ENCODE data around the gene CENPE. TPM values are rescaled to one million over a fixed set of nuclear protein-coding genes. Genes with fewer than 3 reads are reported as not detected.
A peak's percentile ranks its signal among the peaks of the same experiment; 100 is the strongest.

CENPE gene
- total RNA-seq, 6 donors from 2014 or later = 1.0 to 4.2 (median 1.6) TPM

GRCh38 chr4:103204111-103204510, 6.0 kb upstream of the CENPE start:
- ATAC-seq (ENCODE audit: low FRiP score in 2 of 2) = no peak
- no peaks in the 10 kb centered on the region for H3K27me3 ChIP-seq
- TF ChIP-seq CTCF (IDR thresholded peaks at IDR 0.05) = no peak
- no peak for TF ChIP-seq EP300 (IDR thresholded peaks at IDR 0.05)
- H3K36me3 ChIP-seq = no peaks in the 10 kb centered on the region
- H3K27ac ChIP-seq = no peak overlapping the region
- H3K4me1 ChIP-seq = no peaks in the 10 kb centered on the region
- H3K4me3 ChIP-seq = no peak overlapping the region
- H3K9me3 ChIP-seq = no peaks in the 10 kb centered on the region
- 53 to 64% methylated on average over 1 of the region's 1 CpG for WGBS, 2 donors
- no peak for DNase-seq

- Histone ChIP-seq H3K27me3 (no peaks in the 10 kb centered on the region), H3K4me1 (peaks cover 4 to 12% (median 9%) of the 10 kb centered on the region in 4 donors), H3K36me3 (no peaks in the 10 kb centered on the region), H3K4me3 (no peak overlapping the region), H3K27ac (no peak overlapping the region), H3K9me3 (no peaks in the 10 kb centered on the region)
- no peak for TF ChIP-seq EP300 (IDR thresholded peaks at IDR 0.05)
- no peak for TF ChIP-seq CTCF (IDR thresholded peaks at IDR 0.05)
- TF ChIP-seq POLR2AphosphoS5 (IDR thresholded peaks at IDR 0.05) = no peak
- TF ChIP-seq POLR2A (IDR thresholded peaks at IDR 0.05) = no peak
- ATAC-seq (ENCODE audit: low FRiP score in 2 of 2) (no peak), DNase-seq (no peak)
- WGBS, 2 donors = 12 to 25% methylated on average over 2 of the region's 2 CpGs
These were observed 3.6 kb upstream of the CENPE start for GRCh38 chr4:103201724-103202123.

GRCh38 chr4:103201253-103201652, 3.1 kb upstream of the CENPE start:
- no peak overlapping the region for H3K27ac ChIP-seq
- no peaks in the 10 kb centered on the region for H3K36me3 ChIP-seq
- 89 to 98% methylated on average over 2 of the region's 2 CpGs for WGBS, 2 donors
- DNase-seq (no peak), ATAC-seq (ENCODE audit: low FRiP score in 2 of 2) (no peak)
- H3K27me3 ChIP-seq = no peaks in the 10 kb centered on the region
- H3K4me1 ChIP-seq = peaks cover 4 to 12% (median 9%) of the 10 kb centered on the region in 4 donors
- no peaks in the 10 kb centered on the region for H3K9me3 ChIP-seq
- no peak overlapping the region for H3K4me3 ChIP-seq
- TF ChIP-seq CTCF (IDR thresholded peaks at IDR 0.05) (no peak), EP300 (IDR thresholded peaks at IDR 0.05) (no peak)

- DNase-seq (no peak), ATAC-seq (ENCODE audit: low FRiP score in 2 of 2) (no peak)
- peaks cover 4 to 12% (median 9%) of the 10 kb centered on the region in 4 donors for H3K4me1 ChIP-seq
- peak overlapping the region in 3 of 4 donors; percentile 59 to 83 (median 63) for H3K4me3 ChIP-seq
- TF ChIP-seq POLR2A (IDR thresholded peaks at IDR 0.05) = no peak
- TF ChIP-seq POLR2AphosphoS5 (IDR thresholded peaks at IDR 0.05) = no peak
- no peak for TF ChIP-seq CTCF (IDR thresholded peaks at IDR 0.05)
- no peak for TF ChIP-seq EP300 (IDR thresholded peaks at IDR 0.05)
- H3K36me3 ChIP-seq = no peaks in the 10 kb centered on the region
- no peaks in the 10 kb centered on the region for H3K9me3 ChIP-seq
- no peak overlapping the region for H3K27ac ChIP-seq
- no peaks in the 10 kb centered on the region for H3K27me3 ChIP-seq
- 83 to 84% methylated on average over 9 of the region's 9 CpGs for WGBS, 2 donors
These were observed 866 bp upstream of the CENPE start for GRCh38 chr4:103199009-103199408.

- TF ChIP-seq CTCF (IDR thresholded peaks at IDR 0.05) (no peak), POLR2A (IDR thresholded peaks at IDR 0.05) (no peak), EP300 (IDR thresholded peaks at IDR 0.05) (no peak), POLR2AphosphoS5 (IDR thresholded peaks at IDR 0.05) (no peak)
- H3K9me3 ChIP-seq = no peaks in the 10 kb centered on the region
- no peak for DNase-seq
- peaks cover 4 to 12% (median 9%) of the 10 kb centered on the region in 4 donors for H3K4me1 ChIP-seq
- 1 to 2% methylated on average over 7 to 9 of the region's 9 CpGs for WGBS, 2 donors
- peak overlapping the region in 2 of 4 donors; percentile 80 to 81 for H3K27ac ChIP-seq
- no peaks in the 10 kb centered on the region for H3K36me3 ChIP-seq
- H3K27me3 ChIP-seq = no peaks in the 10 kb centered on the region
- peak; percentile 63 to 69 for ATAC-seq (ENCODE audit: low FRiP score in 2 of 2)
- peak overlapping the region; percentile 59 to 83 (median 70) for H3K4me3 ChIP-seq
These were observed 405 bp downstream of the CENPE start for GRCh38 chr4:103197765-103198110.
